Astrocyte (in vitro differentiated cells and primary cell): ENCODE data around the gene SNED1. TPM values are rescaled to one million over a fixed set of nuclear protein-coding genes. Genes with fewer than 3 reads are reported as not detected.

ENCODE experiments used
- DNase-seq: peaks from one replicate; pipeline ENCODE4 v3.0.0-alpha.2; 2010; ENCODE audit warnings: low read depth
- FAIRE-seq: peaks from 2 replicates; lab custom pipeline; 2011; peaks lifted over from hg19 to GRCh38; lab: Jason Lieb, UNC
- H2AFZ ChIP-seq: 2 replicates; pipeline ENCODE4 v1.6.0; 2012; ENCODE audit warnings: low read depth, low read length, inconsistent platforms
- H3K27ac ChIP-seq: 2 replicates; pipeline ENCODE4 v1.5.1; 2011; ENCODE audit warnings: low read depth, low read length, inconsistent platforms
- H3K27me3 ChIP-seq: 2 replicates; pipeline ENCODE4 v1.6.0; 2011; ENCODE audit warnings: low read length, inconsistent platforms; ENCODE audit not compliant: insufficient read depth
- H3K36me3 ChIP-seq: 2 replicates; pipeline ENCODE4 v1.5.1; 2011; ENCODE audit warnings: low read length, inconsistent platforms; ENCODE audit not compliant: insufficient read depth
- H3K4me1 ChIP-seq: 2 replicates; pipeline ENCODE4 v1.5.1; 2011; ENCODE audit warnings: low read length, inconsistent platforms; ENCODE audit not compliant: insufficient read depth
- H3K4me2 ChIP-seq: 2 replicates; pipeline ENCODE4 v1.6.0; 2012; ENCODE audit warnings: low read length, inconsistent platforms
- H3K4me3 ChIP-seq: 2 replicates; pipeline ENCODE4 v1.5.1; 2011; ENCODE audit warnings: low read depth, mild to moderate bottlenecking, low read length, inconsistent platforms; ENCODE audit not compliant: insufficient read depth
- H3K79me2 ChIP-seq: 2 replicates; pipeline ENCODE4 v1.6.0; 2012; ENCODE audit warnings: mild to moderate bottlenecking, low read length, inconsistent platforms; ENCODE audit not compliant: insufficient read depth
- H3K9ac ChIP-seq: 2 replicates; pipeline ENCODE4 v1.6.0; 2012; ENCODE audit warnings: mild to moderate bottlenecking, low read length, inconsistent platforms
- H3K9me3 ChIP-seq: 2 replicates; pipeline ENCODE4 v1.5.1; 2012; ENCODE audit warnings: low read depth, mild to moderate bottlenecking, low read length, inconsistent platforms; ENCODE audit not compliant: insufficient read depth
- H4K20me1 ChIP-seq: 2 replicates; pipeline ENCODE4 v1.6.0; 2012; ENCODE audit warnings: low read length, inconsistent platforms; ENCODE audit not compliant: insufficient read depth
- H3K27ac Mint-ChIP-seq: one replicate; pipeline ENCODE4 v1.8.0; 2021; ENCODE audit warnings: mild to moderate bottlenecking, mixed read lengths; ENCODE audit not compliant: unreplicated experiment
- H3K27me3 Mint-ChIP-seq: one replicate; pipeline ENCODE4 v1.8.0; 2021; ENCODE audit warnings: low read depth, mixed read lengths; ENCODE audit not compliant: unreplicated experiment
- H3K36me3 Mint-ChIP-seq: one replicate; pipeline ENCODE4 v1.8.0; 2021; ENCODE audit warnings: low read depth, mixed read lengths; ENCODE audit not compliant: unreplicated experiment
- H3K4me1 Mint-ChIP-seq: one replicate; pipeline ENCODE4 v1.8.0; 2021; ENCODE audit warnings: low read depth, mixed read lengths; ENCODE audit not compliant: unreplicated experiment
- H3K4me3 Mint-ChIP-seq: one replicate; pipeline ENCODE4 v1.8.0; 2021; ENCODE audit warnings: mild to moderate bottlenecking, moderate library complexity, mixed read lengths; ENCODE audit not compliant: unreplicated experiment
- H3K9me3 Mint-ChIP-seq: one replicate; pipeline ENCODE4 v1.8.0; 2021; ENCODE audit warnings: mild to moderate bottlenecking, mixed read lengths; ENCODE audit not compliant: unreplicated experiment
- CTCF ChIP-seq: IDR thresholded peaks from 2 replicates; pipeline ENCODE4 v1.5.1; 2011; ENCODE audit warnings: low read depth, mild to moderate bottlenecking, inconsistent platforms, low read length, moderate library complexity; ENCODE audit not compliant: insufficient read depth
- EZH2 ChIP-seq: IDR thresholded peaks from 2 replicates; pipeline ENCODE4 v1.6.1; 2012; ENCODE audit warnings: mild to moderate bottlenecking, low read length, inconsistent platforms; ENCODE audit not compliant: insufficient read depth
- total RNA-seq: library from RNA; stranded (reverse); gene quantifications from 2 replicates; pipeline ENCODE4 v1.2.1, GENCODE V29; 2021

SNED1 gene
- total RNA-seq, 1 donor from 2014 or later = 0.23 TPM

GRCh38 chr2:240959214-240959940 is 39.0 kb upstream of the SNED1 start:
- Mint-ChIP-seq H3K4me3 (no peak overlapping the region), H3K36me3 (no peaks in the 10 kb centered on the region), H3K9me3 (no peaks in the 10 kb centered on the region), H3K27ac (no peak overlapping the region), H3K4me1 (peaks cover 2% of the 10 kb centered on the region), H3K27me3 (peaks cover 18% of the 10 kb centered on the region)
- Histone ChIP-seq H3K36me3 (no peaks in the 10 kb centered on the region), H2AFZ (no peak overlapping the region), H3K9me3 (no peaks in the 10 kb centered on the region), H3K79me2 (no peaks in the 10 kb centered on the region), H3K4me2 (no peak overlapping the region), H4K20me1 (no peaks in the 10 kb centered on the region), H3K4me3 (no peak overlapping the region), H3K9ac (no peak overlapping the region), H3K27me3 (peaks cover 12% of the 10 kb centered on the region), H3K27ac (no peak overlapping the region), H3K4me1 (peaks cover 3% of the 10 kb centered on the region)
- DNase-seq = no peak
- TF ChIP-seq CTCF = no peak
- TF ChIP-seq EZH2 = no peak
- FAIRE-seq = no peak

GRCh38 chr2:240959941-240960308 is 38.5 kb upstream of the SNED1 start:
- H3K9me3 ChIP-seq = no peaks in the 10 kb centered on the region
- FAIRE-seq (no peak), DNase-seq (no peak)
- H3K27ac Mint-ChIP-seq = no peak overlapping the region
- H3K4me1 Mint-ChIP-seq = no peaks in the 10 kb centered on the region
- H2AFZ ChIP-seq = no peak overlapping the region
- no peaks in the 10 kb centered on the region for H3K36me3 Mint-ChIP-seq
- no peaks in the 10 kb centered on the region for H3K36me3 ChIP-seq
- no peak overlapping the region for H3K4me2 ChIP-seq
- no peak overlapping the region for H3K4me3 ChIP-seq
- H3K27ac ChIP-seq = no peak overlapping the region
- H3K9me3 Mint-ChIP-seq = no peaks in the 10 kb centered on the region
- H3K79me2 ChIP-seq = no peaks in the 10 kb centered on the region
- H3K27me3 Mint-ChIP-seq = peaks cover 18% of the 10 kb centered on the region
- H3K9ac ChIP-seq = no peak overlapping the region
- no peaks in the 10 kb centered on the region for H4K20me1 ChIP-seq
- no peak for TF ChIP-seq EZH2
- no peak for TF ChIP-seq CTCF
- H3K4me1 ChIP-seq = peaks cover 3% of the 10 kb centered on the region
- no peak overlapping the region for H3K4me3 Mint-ChIP-seq
- H3K27me3 ChIP-seq = peaks cover 9% of the 10 kb centered on the region

DNA sequence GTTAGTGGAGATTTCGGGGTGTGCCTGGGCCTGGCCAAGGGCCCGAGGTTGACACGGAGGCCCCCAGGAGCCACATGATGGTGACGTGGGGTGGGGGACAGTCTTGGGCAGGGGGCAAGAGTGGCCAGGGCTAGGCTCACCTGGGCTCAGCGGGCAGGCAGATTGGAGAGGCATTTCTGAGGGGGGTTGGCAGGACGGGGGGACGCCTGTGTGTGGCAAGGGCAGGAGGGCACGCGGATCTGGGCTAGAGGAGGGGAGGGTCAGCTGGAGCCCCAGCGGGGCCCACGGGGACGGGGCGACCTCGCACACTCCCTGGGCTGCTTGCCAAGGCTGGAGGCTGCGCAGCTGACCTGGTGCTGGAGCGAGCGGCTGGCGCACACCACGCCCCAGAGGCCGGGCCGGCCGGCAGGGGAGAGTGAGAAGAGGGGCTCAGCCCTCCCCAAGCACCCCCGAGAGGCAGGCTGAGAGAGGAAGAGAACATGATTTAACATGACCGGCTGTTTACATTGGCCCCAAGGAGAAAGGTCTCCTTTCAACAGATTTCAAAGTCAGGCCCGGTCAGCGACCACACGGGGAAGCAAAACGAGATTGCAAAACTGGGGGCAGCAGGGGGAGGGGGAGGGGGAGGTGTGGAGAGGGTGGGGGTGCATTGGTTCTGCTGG is 38.0 kb upstream of the SNED1 start:
- DNase-seq (no peak), FAIRE-seq (no peak)
- no peak overlapping the region for H2AFZ ChIP-seq
- peaks cover 4% of the 10 kb centered on the region for H3K27me3 ChIP-seq
- no peaks in the 10 kb centered on the region for H4K20me1 ChIP-seq
- H3K4me3 Mint-ChIP-seq = no peak overlapping the region
- H3K36me3 Mint-ChIP-seq = no peaks in the 10 kb centered on the region
- H3K4me1 Mint-ChIP-seq = no peaks in the 10 kb centered on the region
- no peak overlapping the region for H3K9ac ChIP-seq
- H3K9me3 ChIP-seq = no peaks in the 10 kb centered on the region
- H3K27ac ChIP-seq = no peak overlapping the region
- H3K4me1 ChIP-seq = peaks cover 3% of the 10 kb centered on the region
- no peaks in the 10 kb centered on the region for H3K79me2 ChIP-seq
- H3K9me3 Mint-ChIP-seq = no peaks in the 10 kb centered on the region
- H3K27ac Mint-ChIP-seq = no peak overlapping the region
- TF ChIP-seq EZH2 (no peak), CTCF (no peak)
- H3K27me3 Mint-ChIP-seq = peaks cover 16% of the 10 kb centered on the region
- no peak overlapping the region for H3K4me2 ChIP-seq
- no peak overlapping the region for H3K4me3 ChIP-seq
- H3K36me3 ChIP-seq = no peaks in the 10 kb centered on the region
